Dermis microvascular lymphatic vessel endothelial cell (primary cell): ENCODE data around the gene BOC. TPM values are rescaled to one million over a fixed set of nuclear protein-coding genes. Genes with fewer than 3 reads are reported as not detected.

Experiments
- DNase-seq, 2 donors: peaks; one replicate each; pipeline versions ENCODE4 v3.0.0 to v3.0.0-alpha.2; 2010; ENCODE audit warnings: low read depth in 2 of 2
- total RNA-seq: library from RNA; depleted of rRNA; stranded (reverse); fragments of >200 nt; gene quantifications from 2 replicates; pipeline ENCODE4 v1.2.1, GENCODE V29; 2014

The BOC gene
- total RNA-seq, 1 donor from 2014 or later, result not detected

DNA sequence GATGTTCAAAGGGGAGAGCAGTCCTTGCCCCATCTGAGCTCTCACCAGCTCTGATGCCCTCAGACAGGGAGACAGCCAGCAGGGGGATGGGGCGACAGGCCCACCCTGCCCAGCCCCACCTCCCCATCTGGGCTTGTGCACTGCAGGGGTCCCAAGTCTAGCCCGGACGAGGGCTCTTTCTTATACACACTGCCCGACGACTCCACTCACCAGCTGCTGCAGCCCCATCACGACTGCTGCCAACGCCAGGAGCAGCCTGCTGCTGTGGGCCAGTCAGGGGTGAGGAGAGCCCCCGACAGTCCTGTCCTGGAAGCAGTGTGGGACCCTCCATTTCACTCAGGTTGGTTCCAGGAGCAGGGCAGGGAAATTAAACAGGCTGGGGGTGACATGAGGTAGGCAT is 73.9 kb downstream of the BOC start:
- DNase-seq, result no peak

DNA sequence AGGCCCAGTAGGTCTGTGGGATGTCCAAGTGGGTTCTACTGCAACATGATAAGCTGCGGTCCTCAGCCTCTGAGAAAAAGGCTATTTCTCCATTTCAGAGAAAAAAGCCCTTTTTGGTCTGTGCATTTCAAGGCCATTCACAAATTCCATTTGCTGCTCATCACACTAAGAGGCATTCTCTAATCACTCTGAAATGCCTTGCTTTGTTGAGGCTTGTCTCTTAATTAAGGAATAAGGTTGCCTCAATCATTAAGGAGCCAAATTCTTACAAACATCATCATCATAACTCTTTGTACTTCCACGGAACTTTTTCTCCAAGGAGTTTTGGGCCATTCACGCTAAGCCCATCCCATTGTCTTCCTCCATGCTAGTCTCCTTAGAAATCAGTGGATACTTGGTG is 74.4 kb downstream of the BOC start:
- no peak for DNase-seq

DNA sequence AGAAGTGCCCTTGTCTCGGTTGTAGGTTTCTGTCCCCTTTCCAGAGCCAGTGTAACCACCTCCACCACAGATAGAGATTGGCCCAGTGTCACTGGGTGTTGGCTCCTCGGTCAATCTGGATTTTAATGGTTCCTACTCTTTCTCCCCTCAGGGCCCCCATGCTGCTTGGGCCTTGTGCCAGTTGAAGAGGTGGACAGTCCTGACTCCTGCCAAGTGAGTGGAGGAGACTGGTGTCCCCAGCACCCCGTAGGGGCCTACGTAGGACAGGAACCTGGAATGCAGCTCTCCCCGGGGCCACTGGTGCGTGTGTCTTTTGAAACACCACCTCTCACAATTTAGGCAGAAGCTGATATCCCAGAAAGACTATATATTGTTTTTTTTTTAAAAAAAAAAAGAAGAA is 75.2 kb downstream of the BOC start:
- no peak for DNase-seq

DNA sequence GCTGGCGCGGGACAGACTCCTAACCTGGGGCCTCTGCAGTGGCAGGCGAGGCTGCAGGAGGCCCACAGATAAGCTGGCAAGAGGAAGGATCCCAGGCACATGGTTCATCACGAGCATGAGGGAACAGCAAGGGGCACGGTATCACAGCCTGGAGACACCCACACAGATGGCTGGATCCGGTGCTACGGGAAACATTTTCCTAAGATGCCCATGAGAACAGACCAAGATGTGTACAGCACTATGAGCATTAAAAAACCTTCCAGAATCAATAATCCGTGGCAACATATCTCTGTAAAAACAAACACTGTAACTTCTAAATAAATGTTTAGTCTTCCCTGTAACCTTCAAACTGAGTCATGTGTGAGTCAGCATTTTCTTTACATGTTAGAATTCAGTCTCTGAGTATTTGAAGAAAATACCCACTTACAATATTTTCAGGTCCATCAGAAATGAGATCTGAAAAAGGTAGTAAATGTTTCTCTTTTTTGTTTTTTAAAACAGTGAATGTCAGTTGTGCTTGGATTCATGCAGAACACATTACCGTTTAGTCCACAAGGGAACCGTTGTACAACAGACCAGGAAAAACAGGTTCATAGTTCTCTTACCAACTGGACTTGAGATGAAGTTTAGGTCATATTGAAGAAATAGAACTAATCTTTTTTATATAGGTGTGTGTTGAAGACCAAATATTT is 75.9 kb downstream of the BOC start:
- peak in 1 of 2 donors; percentile 27 for DNase-seq

DNA sequence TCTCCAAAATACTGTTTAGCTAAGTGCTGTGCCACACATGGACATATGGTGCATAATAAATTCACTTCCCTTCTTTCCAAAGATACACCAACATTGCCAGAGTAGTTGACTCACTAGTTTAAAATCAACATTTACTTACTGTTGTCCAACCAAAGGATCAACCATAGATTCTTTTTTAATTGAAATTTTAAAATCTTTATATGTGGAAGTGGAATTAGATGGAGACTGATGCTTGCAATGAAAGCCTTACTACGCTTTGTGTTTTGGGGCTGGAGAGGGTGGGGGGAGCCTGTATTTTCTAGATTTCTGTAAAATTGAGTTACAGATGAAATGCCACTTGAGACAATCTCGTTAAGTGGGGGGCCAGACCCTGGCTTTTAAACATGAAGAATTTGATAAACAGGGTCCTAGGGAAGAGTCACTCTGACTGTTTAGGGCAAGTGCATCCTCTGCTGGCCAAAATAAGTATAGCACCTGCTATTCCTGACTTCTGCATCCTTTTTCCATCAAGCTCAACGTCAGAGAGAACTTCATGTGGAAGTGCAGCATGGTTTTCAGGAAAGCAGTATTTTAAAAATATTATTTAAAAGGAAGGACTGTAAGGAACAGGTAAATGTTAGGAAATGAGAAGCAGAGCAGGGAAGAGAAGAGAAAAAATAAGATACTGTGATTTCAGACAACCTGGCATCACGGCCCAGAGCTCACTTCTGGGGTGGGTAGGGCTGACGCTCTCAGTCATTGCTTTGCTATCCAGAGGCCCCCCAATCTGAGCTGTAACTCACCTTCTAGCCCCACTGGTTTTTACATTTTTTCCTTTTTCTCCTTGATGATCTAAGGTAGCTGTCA is 76.7 kb downstream of the BOC start:
- DNase-seq, result peak; percentile 50 to 69

DNA sequence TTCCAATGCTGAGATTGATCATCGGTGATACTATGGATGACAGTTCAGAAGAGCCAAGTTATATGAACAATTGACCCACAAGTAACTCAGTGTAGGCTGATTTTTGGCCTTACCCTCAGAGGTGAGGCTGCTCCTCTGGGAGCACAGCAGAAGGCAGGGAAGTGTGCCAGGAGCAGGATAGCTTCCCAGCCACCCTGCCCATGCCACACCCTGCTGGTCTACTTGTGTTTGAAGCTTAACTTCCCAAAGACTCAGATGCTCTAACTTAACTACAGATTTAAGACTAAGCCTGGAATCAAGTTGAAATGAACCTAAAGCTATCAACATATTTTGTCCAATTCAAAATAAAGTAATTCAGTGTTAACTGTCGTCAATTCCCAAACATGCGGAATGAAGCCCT is 77.5 kb downstream of the BOC start:
- no peak for DNase-seq

DNA sequence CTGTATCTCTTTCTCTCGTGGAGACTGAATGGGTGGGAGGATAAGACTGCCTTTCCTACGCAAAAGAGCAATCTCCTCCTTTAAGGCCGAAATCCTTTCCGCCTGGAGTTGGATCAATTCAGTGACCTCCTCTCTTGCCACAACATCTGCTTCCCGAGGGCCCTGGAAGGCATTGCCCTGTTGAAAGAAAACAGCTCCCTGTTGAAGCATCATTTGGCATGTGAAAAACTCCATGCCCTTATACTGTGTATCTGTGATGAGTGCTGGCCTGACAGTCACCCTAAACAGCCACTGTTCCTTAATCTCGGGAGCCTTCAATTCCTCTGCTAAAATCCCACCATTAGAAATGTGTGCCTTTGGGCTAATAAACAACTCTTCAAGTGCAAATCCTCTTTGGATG is 80.2 kb downstream of the BOC start:
- DNase-seq, result no peak

DNA sequence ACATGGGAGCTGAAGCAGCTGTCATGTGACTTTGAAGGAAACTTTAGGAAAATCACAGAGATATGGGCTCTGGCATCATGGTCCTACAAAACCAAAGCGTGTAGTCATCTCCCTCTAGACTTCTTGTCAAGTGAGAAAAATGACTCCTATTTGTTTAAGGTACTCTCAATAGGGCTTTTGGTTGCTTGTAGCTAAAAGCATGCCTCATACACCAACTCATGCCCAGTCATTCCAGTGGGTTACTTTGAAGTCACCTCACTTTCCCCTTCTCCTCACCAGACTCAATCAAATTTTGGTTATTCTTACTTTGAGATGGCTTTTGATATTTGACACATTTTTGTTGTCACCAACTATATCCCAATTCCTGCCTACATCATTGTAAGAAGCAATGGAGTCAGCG is 81.6 kb downstream of the BOC start:
- DNase-seq, result no peak

DNA sequence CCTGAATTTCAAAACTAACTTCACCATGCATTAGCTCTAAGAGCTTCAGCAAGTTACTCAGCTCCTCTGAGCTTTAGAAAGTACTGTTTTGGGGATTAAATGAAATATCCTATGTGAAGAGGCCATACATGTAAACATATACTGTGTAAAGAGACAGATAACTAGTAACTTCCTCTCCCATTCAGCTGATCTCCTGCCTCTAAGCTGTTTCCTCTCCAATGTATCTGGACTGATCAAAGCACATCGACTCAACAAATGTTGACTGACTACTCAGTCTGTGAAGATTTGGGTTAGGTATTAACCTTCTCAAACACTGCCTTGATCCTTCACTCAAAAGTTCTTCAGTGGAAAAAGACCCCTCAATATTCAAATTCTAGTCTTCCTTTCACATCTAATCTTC is 82.0 kb downstream of the BOC start:
- no peak for DNase-seq

DNA sequence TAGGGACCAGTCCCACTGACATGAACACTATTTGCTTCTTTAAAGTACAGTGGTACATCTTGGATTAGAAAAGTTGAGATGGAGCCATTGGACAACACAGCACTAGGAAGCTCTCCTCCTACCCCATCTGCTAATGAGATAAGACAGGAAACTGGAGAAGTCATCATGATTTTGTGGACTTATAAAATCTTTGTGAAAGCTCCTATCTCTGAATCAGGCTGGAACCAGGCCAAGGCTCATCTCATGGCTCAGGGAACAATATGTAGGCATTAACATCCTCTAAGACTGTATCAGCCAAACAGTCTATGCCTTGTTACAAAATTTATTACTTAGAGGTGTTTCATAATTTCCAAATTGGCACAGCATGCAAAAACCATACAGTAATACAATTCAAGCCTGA is 84.1 kb downstream of the BOC start:
- no peak for DNase-seq

DNA sequence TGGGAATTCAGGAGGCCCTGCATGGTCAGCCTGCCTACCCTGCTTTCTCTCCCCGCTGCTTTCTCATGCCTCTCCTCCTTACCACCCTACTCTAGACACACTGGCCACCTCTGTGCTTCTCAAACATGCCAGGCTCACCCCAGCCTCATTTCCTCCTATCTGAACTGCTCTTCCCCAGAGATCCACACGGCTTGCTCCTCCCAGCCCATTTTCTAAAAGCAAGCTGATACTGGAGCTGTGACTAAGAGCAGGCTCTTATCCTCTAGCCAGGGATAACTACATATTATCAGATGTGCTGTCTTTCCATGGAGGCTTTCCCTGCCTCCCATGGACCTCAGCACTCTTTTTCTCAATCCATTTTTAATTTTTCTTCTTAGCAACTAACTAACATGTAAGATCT is 85.9 kb downstream of the BOC start:
- no peak for DNase-seq

DNA sequence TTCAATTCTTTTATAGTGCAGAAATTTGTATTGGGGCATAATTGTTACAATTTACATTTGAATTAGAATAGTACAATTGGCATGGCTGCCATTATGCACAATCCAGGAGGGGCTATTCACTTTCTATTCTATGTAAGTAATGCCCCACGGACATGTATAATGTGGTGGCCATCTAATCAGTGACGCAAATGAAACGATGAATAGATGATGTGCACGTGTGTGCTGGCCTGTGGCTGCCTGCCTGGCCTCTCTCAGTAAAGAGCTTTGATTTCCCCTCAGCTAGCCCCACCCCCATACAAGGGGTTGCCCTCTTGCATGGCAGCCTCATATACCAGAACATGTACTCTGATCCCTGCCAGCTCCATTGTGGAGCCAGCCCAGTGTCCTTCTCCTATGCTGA is 86.5 kb downstream of the BOC start:
- no peak for DNase-seq

DNA sequence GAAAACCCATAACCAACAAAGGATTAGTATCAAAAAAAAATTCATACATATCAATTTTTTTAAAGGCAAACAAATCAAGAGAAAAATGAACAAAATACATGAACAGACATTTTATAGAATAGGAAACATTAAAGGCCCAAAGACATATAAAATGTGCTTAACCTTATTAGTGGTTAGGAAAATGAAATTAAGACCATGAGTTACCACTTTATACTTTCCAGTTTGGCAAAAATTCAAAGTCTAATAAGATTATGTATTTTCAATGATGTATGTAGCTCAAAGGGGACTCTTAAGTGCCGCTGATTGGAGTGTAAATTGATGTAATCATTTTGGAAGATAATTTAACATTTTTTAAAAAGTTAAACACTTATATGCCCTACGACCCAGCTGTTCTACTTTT is 89.2 kb downstream of the BOC start:
- DNase-seq, result no peak

DNA sequence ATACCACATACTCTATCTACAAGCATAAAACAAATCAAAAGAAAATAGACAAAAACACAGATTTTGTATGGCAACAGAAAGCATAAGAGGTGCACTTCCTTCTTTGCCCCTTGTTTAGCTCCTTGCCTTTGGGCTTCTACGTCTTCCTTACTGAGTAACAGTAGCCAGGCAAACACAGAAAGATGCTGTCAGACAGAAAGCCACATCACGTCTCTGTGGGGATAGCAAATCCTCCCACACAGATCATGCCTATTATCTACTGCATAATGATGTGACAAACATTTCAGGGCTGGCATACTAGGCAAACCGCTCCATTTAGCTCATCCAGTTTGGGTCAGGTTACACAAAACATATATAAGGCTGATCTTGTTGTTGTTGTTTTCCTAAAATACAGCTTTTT is 92.7 kb downstream of the BOC start:
- DNase-seq, result no peak

DNA sequence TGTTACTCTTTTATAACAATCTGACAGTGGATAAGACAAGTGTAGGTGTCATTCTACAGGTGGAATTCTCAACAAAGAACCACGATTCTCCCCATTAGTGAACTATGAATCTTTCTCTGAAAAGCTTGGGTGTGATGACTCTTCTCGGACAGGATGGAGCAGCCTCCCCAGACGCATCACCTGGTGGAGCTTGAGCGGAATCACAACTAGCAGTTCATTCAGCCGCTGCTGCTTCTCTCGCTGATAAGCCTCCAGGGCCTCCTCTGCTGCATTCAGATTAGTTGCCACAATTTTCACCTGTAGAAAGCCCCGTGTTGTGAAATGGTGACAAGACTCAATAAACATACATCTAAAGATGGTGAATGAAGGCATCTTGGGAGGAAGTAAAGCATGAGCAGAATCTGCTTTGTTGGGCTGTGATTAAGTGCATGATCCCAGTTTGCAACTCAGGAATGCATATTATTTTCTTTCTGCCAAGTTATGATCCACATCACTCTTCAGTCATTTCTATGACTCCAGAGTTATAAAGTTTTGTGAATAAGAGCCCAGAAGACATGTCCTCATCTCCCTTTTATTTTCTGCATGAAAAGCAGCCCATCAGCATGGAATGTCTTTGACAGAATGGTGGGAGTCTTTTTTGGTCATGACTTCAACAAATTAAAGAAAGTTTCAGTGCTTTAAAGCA is 93.6 kb downstream of the BOC start:
- DNase-seq, result no peak

DNA sequence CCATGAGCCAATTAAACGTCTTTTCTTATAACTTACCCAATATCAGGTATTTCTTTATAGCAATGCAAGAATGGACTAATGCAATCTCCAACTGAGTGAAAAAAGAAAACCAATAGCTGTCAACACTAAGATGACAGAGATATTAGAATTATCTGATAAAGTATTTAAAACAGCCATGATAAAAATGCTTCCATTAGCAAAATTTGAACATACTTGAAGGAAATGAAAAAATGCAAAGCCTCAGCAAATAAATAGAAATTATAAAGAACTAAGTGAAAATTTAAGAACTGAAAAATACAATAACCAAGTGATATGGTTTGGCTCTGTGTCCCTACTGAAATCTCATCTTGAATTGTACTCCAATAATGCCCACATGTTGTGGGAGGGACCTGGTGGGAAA is 99.6 kb downstream of the BOC start:
- no peak for DNase-seq

DNA sequence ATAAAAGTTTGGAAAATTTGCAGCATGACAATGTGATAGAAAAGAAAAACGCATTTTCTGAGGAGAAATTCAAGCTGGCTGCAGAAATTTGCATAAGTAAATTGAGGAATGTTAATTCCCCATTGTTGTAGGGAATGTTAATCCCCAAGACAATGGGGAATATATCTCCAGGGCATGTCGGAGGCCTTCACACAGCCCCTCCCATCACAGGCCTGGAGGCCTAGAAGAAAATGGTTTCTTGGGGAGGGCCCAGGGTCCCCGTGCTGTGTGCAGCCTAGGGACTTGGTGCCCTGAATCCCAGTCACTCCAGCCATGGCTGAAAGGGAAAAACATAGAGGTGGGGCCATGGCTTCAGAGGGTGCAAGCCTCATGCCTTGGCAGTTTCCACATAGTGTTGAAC is 101.1 kb downstream of the BOC start:
- no peak for DNase-seq

DNA sequence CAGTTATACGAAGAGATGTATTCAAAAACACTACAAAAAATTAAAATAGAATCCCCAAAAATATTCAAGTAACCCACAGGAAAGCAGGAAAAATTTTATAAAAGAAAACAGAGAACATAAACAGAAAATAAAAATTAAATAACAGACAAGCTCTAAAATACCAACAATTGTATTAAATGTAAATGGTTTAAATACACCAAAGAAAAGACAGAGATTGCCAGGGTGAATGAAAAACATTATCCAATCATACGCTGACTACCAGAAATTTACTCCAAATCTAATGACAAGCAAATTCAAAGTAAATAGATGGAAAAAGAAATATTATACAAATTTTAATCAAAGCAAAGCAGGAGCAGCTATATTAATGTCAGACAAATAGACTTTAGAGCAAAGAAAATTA is 103.6 kb downstream of the BOC start:
- DNase-seq, result no peak

DNA sequence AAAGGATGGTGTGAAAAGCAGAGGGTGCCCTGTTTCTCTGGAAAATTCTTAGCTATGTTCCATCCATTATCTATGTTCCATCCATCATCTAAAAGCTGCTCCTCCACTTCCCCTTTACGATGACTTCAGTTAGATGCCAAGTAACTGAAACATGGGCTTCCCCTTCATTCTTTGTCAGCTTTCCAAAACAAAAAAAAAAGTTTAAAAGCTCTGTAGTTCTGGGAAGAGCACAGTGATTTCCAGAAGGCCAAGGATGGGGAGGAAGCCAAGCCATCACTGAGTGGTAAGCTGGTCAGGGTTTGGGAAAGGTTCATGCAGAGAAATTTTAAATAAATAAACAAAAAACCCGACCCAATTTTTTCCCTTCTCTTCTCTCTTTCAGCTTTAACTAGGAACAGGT is 118.4 kb downstream of the BOC start:
- no peak for DNase-seq

DNA sequence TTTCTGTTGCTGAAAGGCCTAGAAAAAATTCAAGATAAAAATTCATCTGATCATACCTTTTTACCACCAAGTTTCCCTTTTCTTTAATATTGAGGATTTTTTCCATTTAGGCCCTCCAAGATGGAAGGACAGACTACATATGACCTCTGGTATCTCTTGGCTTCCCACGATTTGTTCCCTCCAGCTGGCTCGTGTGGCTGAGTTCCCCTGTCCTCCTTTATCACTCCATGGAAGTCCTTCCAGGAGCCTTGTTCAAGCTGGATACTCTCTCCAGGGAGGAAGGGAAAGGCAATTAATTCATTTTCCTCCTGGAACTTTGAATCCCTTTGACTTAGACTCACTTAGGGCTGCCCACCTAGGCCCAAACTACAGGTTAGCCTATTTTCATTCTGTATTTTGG is 119.4 kb downstream of the BOC start:
- no peak for DNase-seq

DNA sequence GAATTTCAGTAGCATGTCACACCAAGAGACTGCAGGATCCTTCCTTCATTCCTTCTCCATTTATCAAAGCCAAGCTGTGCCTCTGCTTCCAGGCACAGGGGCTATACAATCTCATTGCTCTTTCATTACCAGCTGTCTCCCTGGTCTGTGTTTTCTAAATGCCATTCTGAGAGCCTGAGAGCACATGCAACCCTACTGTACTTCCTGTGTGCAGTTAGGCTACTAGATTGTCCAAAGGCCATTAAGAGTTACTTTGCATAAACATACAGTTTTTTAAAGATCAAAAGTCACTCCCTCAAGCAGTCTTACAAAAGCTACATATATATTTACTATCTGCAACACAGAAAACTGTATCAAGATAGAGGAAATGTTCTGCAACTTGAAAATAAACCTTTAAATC is 119.8 kb downstream of the BOC start:
- DNase-seq, result no peak
